H1 (cell line): ENCODE data around the gene TNNI3. TPM values are rescaled to one million over a fixed set of nuclear protein-coding genes. Genes with fewer than 3 reads are reported as not detected.

ENCODE experiments used
- CTCF ChIA-PET: fragments of 300-600 bp; sonication (Branson Sonifier 250); formaldehyde crosslinking; loops from one replicate; lab custom pipeline; 2021; ENCODE audit not compliant: partially characterized antibody; lab: Charles Lee
- POLR2A ChIA-PET: fragments of 300-600 bp; sonication (Branson Sonifier 250); formaldehyde crosslinking; loops from one replicate; lab custom pipeline; 2021; ENCODE audit warnings: inconsistent platforms; ENCODE audit not compliant: partially characterized antibody; lab: Charles Lee
- DNase-seq, 2 experiments: peaks; one replicate each; pipeline versions ENCODE4 v3.0.0 to v3.0.0-alpha.2; 2010 to 2022; ENCODE audit warnings: low spot score in 2 of 2, low read depth in 1 of 2, mixed read lengths in 1 of 2
- FAIRE-seq: peaks from 2 replicates; lab custom pipeline; 2011; peaks lifted over from hg19 to GRCh38; lab: Jason Lieb, UNC
- H2AFZ ChIP-seq: 2 replicates; pipeline ENCODE4 v1.8.1; 2012; ENCODE audit warnings: low read length, inconsistent platforms
- H2AK5ac ChIP-seq: 2 replicates; pipeline ENCODE4 v1.6.1; 2013; ENCODE audit warnings: low read depth, low read length
- H2BK120ac ChIP-seq: replicated peaks from 2 replicates; pipeline ENCODE3; 2013; ENCODE audit warnings: low read depth, low read length, inconsistent platforms
- H2BK12ac ChIP-seq: 2 replicates; pipeline ENCODE4 v1.6.1; 2013; ENCODE audit warnings: low read depth, low read length
- H2BK15ac ChIP-seq: 2 replicates; pipeline ENCODE4 v1.6.1; 2013; ENCODE audit warnings: low read length
- H2BK20ac ChIP-seq: 2 replicates; pipeline ENCODE4 v1.6.1; 2013; ENCODE audit warnings: low read length
- H2BK5ac ChIP-seq: 2 replicates; pipeline ENCODE4 v1.6.1; 2013; ENCODE audit warnings: low read depth, low read length
- H3K14ac ChIP-seq: 2 replicates; pipeline ENCODE4 v1.6.1; 2013; ENCODE audit warnings: inconsistent platforms; ENCODE audit not compliant: insufficient read length
- H3K18ac ChIP-seq: 2 replicates; pipeline ENCODE4 v1.6.1; 2013; ENCODE audit warnings: low read length; ENCODE audit errors: extremely low read depth
- H3K23ac ChIP-seq: 2 replicates; pipeline ENCODE4 v1.6.1; 2013; ENCODE audit warnings: inconsistent platforms; ENCODE audit not compliant: insufficient read length
- H3K23me2 ChIP-seq: 2 replicates; pipeline ENCODE4 v1.6.1; 2013; ENCODE audit warnings: low read depth, low read length
- H3K27ac ChIP-seq: 2 replicates; pipeline ENCODE4 v1.6.1; 2011; ENCODE audit warnings: low read depth, low read length, inconsistent platforms
- H3K27me3 ChIP-seq, 4 experiments: replicated peaks in 1 of 4; 1 replicate in 1 of 4; 2 replicates in 3 of 4; pipeline versions ENCODE4 v1.6.1 to v1.8.1; 2011 to 2013; ENCODE audit warnings: low read length in 3 of 4, mild to moderate bottlenecking in 3 of 4, inconsistent platforms in 2 of 4, mixed read lengths in 2 of 4, moderate library complexity in 1 of 4; ENCODE audit not compliant: control insufficient read depth in 3 of 4, insufficient read depth in 3 of 4; ENCODE audit errors: extremely low read depth in 1 of 4
- H3K36me3 ChIP-seq, 4 experiments: 2 replicates each; pipeline versions ENCODE4 v1.6.1 to v1.8.1; 2011 to 2013; ENCODE audit warnings: mild to moderate bottlenecking in 4 of 4, low read length in 3 of 4, moderate library complexity in 2 of 4, control low read depth in 1 of 4, inconsistent platforms in 1 of 4; ENCODE audit not compliant: insufficient read depth in 4 of 4, control insufficient read depth in 2 of 4
- H3K4ac ChIP-seq: replicated peaks from 2 replicates; pipeline ENCODE3; 2013; ENCODE audit warnings: low read length, low read depth, mixed read lengths, inconsistent platforms; ENCODE audit not compliant: insufficient read length
- H3K4me1 ChIP-seq, 4 experiments: replicated peaks in 1 of 4; 1 replicate in 1 of 4; 2 replicates in 3 of 4; pipeline versions ENCODE4 v1.6.1 to v1.8.1; 2011 to 2013; ENCODE audit warnings: low read length in 3 of 4, inconsistent platforms in 2 of 4, mixed read lengths in 1 of 4; ENCODE audit not compliant: insufficient read depth in 4 of 4, control insufficient read depth in 3 of 4
- H3K4me2 ChIP-seq, 2 experiments: 2 replicates each; pipeline versions ENCODE4 v1.6.1 to v1.8.1; 2011 to 2013; ENCODE audit warnings: low read depth in 2 of 2, low read length in 2 of 2, control low read depth in 1 of 2, inconsistent platforms in 1 of 2, mild to moderate bottlenecking in 1 of 2; ENCODE audit not compliant: insufficient read depth in 1 of 2
- H3K4me3 ChIP-seq, 4 experiments: fragments of 200-600, 300-600 bp in 1 of 4; sonication (generic), shearing (Covaris generic), sonication (Bioruptor Twin) in 1 of 4; 2 replicates each; pipeline versions ENCODE4 v1.5.1 to v1.8.1; 2011 to 2016; ENCODE audit warnings: low read length in 4 of 4, low read depth in 3 of 4, control low read depth in 2 of 4, inconsistent platforms in 2 of 4, mild to moderate bottlenecking in 2 of 4, mixed read lengths in 1 of 4, moderate library complexity in 1 of 4; ENCODE audit not compliant: insufficient read depth in 2 of 4; ENCODE audit errors: extremely low read depth in 1 of 4
- H3K56ac ChIP-seq: replicated peaks from 2 replicates; pipeline ENCODE3; 2013; ENCODE audit warnings: low read depth, mild to moderate bottlenecking, mixed read lengths, low read length, inconsistent platforms; ENCODE audit not compliant: insufficient read length
- H3K79me1 ChIP-seq: 2 replicates; pipeline ENCODE4 v1.6.1; 2013; ENCODE audit warnings: low read depth, low read length, control low read depth
- H3K79me2 ChIP-seq, 2 experiments: 2 replicates each; pipeline versions ENCODE4 v1.6.1 to v1.8.1; 2012 to 2013; ENCODE audit warnings: low read length in 2 of 2, mild to moderate bottlenecking in 2 of 2, inconsistent platforms in 1 of 2; ENCODE audit not compliant: insufficient read depth in 2 of 2, control insufficient read depth in 1 of 2
- H3K9ac ChIP-seq, 4 experiments: replicated peaks in 1 of 4; 1 replicate in 1 of 4; 2 replicates in 3 of 4; pipeline versions ENCODE4 v1.6.1 to v1.8.1; 2011 to 2013; ENCODE audit warnings: low read depth in 3 of 4, low read length in 3 of 4, control low read depth in 2 of 4, mild to moderate bottlenecking in 2 of 4, moderate library complexity in 2 of 4, inconsistent platforms in 1 of 4; ENCODE audit errors: extremely low read depth in 1 of 4
- H3K9me3 ChIP-seq, 2 experiments: 2 replicates each; pipeline versions ENCODE4 v1.6.1 to v1.8.1; 2012 to 2013; ENCODE audit warnings: mild to moderate bottlenecking in 2 of 2, moderate library complexity in 2 of 2, control low read depth in 1 of 2, inconsistent platforms in 1 of 2, low read depth in 1 of 2, low read length in 1 of 2, mixed read lengths in 1 of 2; ENCODE audit not compliant: insufficient read depth in 2 of 2
- H4K20me1 ChIP-seq, 2 experiments: replicated peaks in 1 of 2; 2 replicates each; pipeline versions ENCODE3 to v1.8.1; 2011 to 2013; ENCODE audit warnings: inconsistent platforms in 2 of 2, low read length in 2 of 2, mild to moderate bottlenecking in 1 of 2; ENCODE audit not compliant: insufficient read depth in 2 of 2, control insufficient read depth in 1 of 2
- H4K5ac ChIP-seq: 2 replicates; pipeline ENCODE4 v1.6.1; 2013; ENCODE audit warnings: low read length, low read depth, mixed read lengths, inconsistent platforms; ENCODE audit not compliant: insufficient read length
- H4K8ac ChIP-seq: 2 replicates; pipeline ENCODE4 v1.8.0; 2013; ENCODE audit warnings: mild to moderate bottlenecking, moderate library complexity, low read length, inconsistent platforms; ENCODE audit not compliant: insufficient read depth; ENCODE audit errors: extremely low read depth
- H4K91ac ChIP-seq: replicated peaks from 2 replicates; pipeline ENCODE3; 2013; ENCODE audit warnings: low read length, mixed read lengths, inconsistent platforms; ENCODE audit not compliant: insufficient read length
- BCL11A ChIP-seq, 2 experiments: IDR thresholded peaks; one replicate each; pipeline ENCODE4 v1.6.1; 2011; ENCODE audit warnings: low read depth in 2 of 2, low read length in 2 of 2, mild to moderate bottlenecking in 2 of 2
- JUND ChIP-seq: IDR thresholded peaks from 2 replicates; pipeline ENCODE4 v1.6.1; 2011; ENCODE audit warnings: mild to moderate bottlenecking, improper control_type of control experiment, low read length
- POLR2A ChIP-seq, 2 experiments: IDR thresholded peaks; 1 replicate in 1 of 2; 2 replicates in 1 of 2; pipeline ENCODE4 v1.6.1; 2011; ENCODE audit warnings: low read depth in 2 of 2, low read length in 2 of 2, mild to moderate bottlenecking in 2 of 2; ENCODE audit errors: control extremely low read depth in 1 of 2
- SIN3A ChIP-seq, 2 experiments: IDR thresholded peaks in 1 of 2; conservative IDR thresholded peaks in 1 of 2; 2 replicates each; pipeline ENCODE4 v1.6.1; 2011 to 2012; ENCODE audit warnings: low read length in 2 of 2, improper control_type of control experiment in 1 of 2, low read depth in 1 of 2, mild to moderate bottlenecking in 1 of 2
- SUZ12 ChIP-seq: fragments of 200-600 bp; sonication (generic); IDR thresholded peaks from 2 replicates; pipeline ENCODE4 v1.6.1; 2012; ENCODE audit warnings: mild to moderate bottlenecking, inconsistent platforms, low read length, moderate library complexity, mixed read lengths
- TAF1 ChIP-seq: IDR thresholded peaks from 2 replicates; pipeline ENCODE4 v1.6.1; 2011; ENCODE audit warnings: mild to moderate bottlenecking, low read depth, low read length
- TAF7 ChIP-seq: optimal IDR thresholded peaks from 2 replicates; pipeline ENCODE3; 2011; ENCODE audit warnings: low read depth, mild to moderate bottlenecking, inconsistent platforms, low read length, moderate library complexity, borderline replicate concordance
- TCF12 ChIP-seq: IDR thresholded peaks from 2 replicates; pipeline ENCODE4 v1.6.1; 2011; ENCODE audit warnings: low read depth, mild to moderate bottlenecking, low read length
- WGBS, 2 experiments: shearing (Covaris generic) in 1 of 2; methylation state at CpG; one replicate each; pipeline versions ENCODE4 v1.1.6 to v1.1.7; 2013 to 2015; ENCODE audit warnings: low lambda C conversion rate in 2 of 2, mixed read lengths in 2 of 2, inconsistent platforms in 1 of 2, low coverage in 1 of 2, missing lambda C conversion rate in 1 of 2; ENCODE audit not compliant: insufficient replicate concordance in 2 of 2, insufficient coverage in 1 of 2, insufficient read length in 1 of 2; ENCODE audit errors: extremely low coverage in 1 of 2, missing lambda C conversion rate in 1 of 2; 5-methylcytosine and 5-hydroxymethylcytosine counted together
- polyA plus RNA-seq, 7 experiments: library from polyadenylated mRNA; depleted of rRNA in 3 of 7; stranded (reverse) in 5 of 7; unstranded in 2 of 7; fragments of >200 nt in 5 of 7; fragments of 200-250 nt in 2 of 7; gene quantifications; 1 replicate in 5 of 7; 2 replicates in 1 of 7; 4 replicates in 1 of 7; pipeline versions ENCODE4 v1.2.1 to v1.2.3, GENCODE V29; 2011 to 2013; ENCODE audit warnings: missing spikeins in 2 of 7, mixed read lengths in 2 of 7
- total RNA-seq: library from RNA; stranded (reverse); fragmentation: NEBNext Ultra II Directional; extraction: Animal tissue kit (Norgen Biotek cat#: 25700); gene quantifications from 2 replicates; pipeline ENCODE4 v1.2.1, GENCODE V29; 2021

Gene TNNI3
- total and polyA plus RNA-seq, 2 of the 8 experiments (the other 6 are each of a cell fraction or from before 2014, with no cell fraction given), result 16.9 to 56.0 TPM

GRCh38 chr19:55147545-55148251 is 9.8 kb downstream of the TNNI3 start:
- Histone ChIP-seq H2BK12ac (0 out of 2 replicates have a peak overlapping the region, but pooled peaks have one; percentile 43), H2BK15ac (no peak overlapping the region), H3K9me3 (peaks cover 0 to 4% of the 10 kb centered on the region in 2 experiments; a peak in 1 of 4 replicates), H3K23me2 (peaks cover 7% of the 10 kb centered on the region; the same call in 1 of the 2 replicates), H2BK120ac (peak overlapping the region; percentile 43), H3K14ac (no peak overlapping the region), H3K79me1 (no peaks in the 10 kb centered on the region), H3K27ac (no peak overlapping the region), H3K27me3 (no peaks in the 10 kb centered on the region), H3K56ac (no peak overlapping the region), H2AFZ (no peak overlapping the region), H2BK5ac (peak overlapping the region; percentile 71), H3K4me1 (peaks cover 6 to 24% (median 13%) of the 10 kb centered on the region in 4 experiments), H3K4me2 (peak overlapping the region; percentile 58 to 70), H4K91ac (peak overlapping the region; percentile 51), H4K5ac (no peak overlapping the region), H3K4ac (no peak overlapping the region), H3K18ac (peak overlapping the region; percentile 78; the same call in 1 of the 2 replicates), H2BK20ac (no peak overlapping the region), H3K9ac (no peak overlapping the region), H3K79me2 (no peaks in the 10 kb centered on the region), H4K20me1 (no peaks in the 10 kb centered on the region), H3K4me3 (peak overlapping the region in 1 of 4 experiments; percentile 83; a peak in 2 of 8 replicates), H3K23ac (no peak overlapping the region), H2AK5ac (peak overlapping the region; percentile 60; the same call in 1 of the 2 replicates), H4K8ac (no peak overlapping the region), H3K36me3 (peaks cover 0 to 5% (median 3%) of the 10 kb centered on the region in 4 experiments; a peak in 2 of 8 replicates)
- no peak for FAIRE-seq
- TF ChIP-seq JUND (no peak), TAF7 (no peak), BCL11A (IDR thresholded peaks at IDR 0.05; ENCODE audit: low read depth in 2 of 2, low read length in 2 of 2) (no peak), TAF1 (no peak), SIN3A (conservative IDR thresholded peaks at IDR 0.05 in 1 of 2, IDR thresholded peaks at IDR 0.05 in 1 of 2; ENCODE audit: low read depth in 1 of 2, low read length in 2 of 2) (peak; percentile 75 to 82; a peak in 2 of 4 replicates), SUZ12 (no peak), POLR2A (IDR thresholded peaks at IDR 0.05; ENCODE audit: control extremely low read depth in 1 of 2, low read depth in 2 of 2, low read length in 2 of 2) (0 out of 3 replicates have a peak, but pooled peaks of 1 of the 2 experiments have one; percentile 20), TCF12 (peak; percentile 45; the same call in 1 of the 2 replicates)
- ChIA-PET POLR2A (interaction anchor here (0.6 to 2.9 kb wide), 17 partner anchors 9 to 261 kb away, joined by 3 to 19 read pairs (median 4); partner anchors contain the start of genes HSPBP1, PPP1R12C, TNNI3 and UBE2S), CTCF (interaction anchor here (0.6 to 3.4 kb wide), 11 partner anchors 9 to 154 kb away, joined by 3 to 40 read pairs (median 5); partner anchors contain the start of genes DNAAF3 and TNNI3)
- peak in 1 of 2 experiments; percentile 55 for DNase-seq
- WGBS, 2 experiments, result 44% methylated on average over 2 of the region's 9 CpGs; no CpG with 5 or more reads in 1 of the 2 experiments
